ENCODE measurements around the gene WNT10A.
"Not testable (repeated sequence)": the region's sequence is repeated elsewhere in the genome, so short reads cannot be mapped to it uniquely, and the experiment has no call there.

WNT10A gene

GRCh38 chr2:218880102-218880858, at the start of gene WNT10A:
WNT10A (plus strand) TSS chr2:218880852; CDS start chr2:218880996, 144 bp downstream.
- DNase-seq (ENCODE audit: low read depth), result no peak

GRCh38 chr2:218831378-218831990, 49.2 kb upstream of the WNT10A start, which contains the start of gene PRKAG3:
PRKAG3 (minus strand) TSS chr2:218831803.
- no peak for DNase-seq (ENCODE audit: low read depth)

- no peak for DNase-seq (ENCODE audit: low read depth)
Measured at GRCh38 chr2:218832081-218832480, 48.6 kb upstream of the WNT10A start.

- peak; percentile 83 for DNase-seq (ENCODE audit: low read depth)
Measured at GRCh38 chr2:218832520-218832919, 48.1 kb upstream of the WNT10A start.

- DNase-seq (ENCODE audit: low read depth), result no peak
Measured at GRCh38 chr2:218833023-218833609, 47.5 kb upstream of the WNT10A start.

- DNase-seq (ENCODE audit: low read depth), result no peak
Measured at GRCh38 chr2:218834685-218835084, 46.0 kb upstream of the WNT10A start.

- no peak for DNase-seq (ENCODE audit: low read depth)
Measured at GRCh38 chr2:218837495-218837894, 43.2 kb upstream of the WNT10A start.

- peak; percentile 81 for DNase-seq (ENCODE audit: low read depth)
Measured at GRCh38 chr2:218839430-218839829, 41.2 kb upstream of the WNT10A start.

GRCh38 chr2:218839888-218840287, 40.8 kb upstream of the WNT10A start:
- DNase-seq (ENCODE audit: low read depth), result no peak

GRCh38 chr2:218844334-218844733, 36.3 kb upstream of the WNT10A start:
- DNase-seq (ENCODE audit: low read depth), result not testable (repeated sequence)

- not testable (repeated sequence) for DNase-seq (ENCODE audit: low read depth)
Measured at GRCh38 chr2:218846963-218847362, 33.7 kb upstream of the WNT10A start.

GRCh38 chr2:218849721-218850120, 30.9 kb upstream of the WNT10A start:
- peak; percentile 57 for DNase-seq (ENCODE audit: low read depth)

- no peak for DNase-seq (ENCODE audit: low read depth)
Measured at GRCh38 chr2:218850796-218851195, 29.9 kb upstream of the WNT10A start.

- DNase-seq (ENCODE audit: low read depth), result no peak
Measured at GRCh38 chr2:218851286-218851685, 29.4 kb upstream of the WNT10A start.

GRCh38 chr2:218852911-218853667, 27.6 kb upstream of the WNT10A start:
- DNase-seq (ENCODE audit: low read depth), result peak; percentile 64

- peak; percentile 55 for DNase-seq (ENCODE audit: low read depth)
Measured at GRCh38 chr2:218853766-218854165, 26.9 kb upstream of the WNT10A start.

GRCh38 chr2:218854860-218855259, 25.8 kb upstream of the WNT10A start:
- DNase-seq (ENCODE audit: low read depth), result no peak

GRCh38 chr2:218855305-218856166, 25.1 kb upstream of the WNT10A start:
- DNase-seq (ENCODE audit: low read depth), result no peak

- no peak for DNase-seq (ENCODE audit: low read depth)
Measured at GRCh38 chr2:218856167-218856895, 24.3 kb upstream of the WNT10A start.

- DNase-seq (ENCODE audit: low read depth), result no peak
Measured at GRCh38 chr2:218856896-218857243, 23.8 kb upstream of the WNT10A start.

All from EH (cell line).